Panc1 (cell line): ENCODE data around the gene PANK1. TPM values are rescaled to one million over a fixed set of nuclear protein-coding genes. Genes with fewer than 3 reads are reported as not detected.

Experiments used
- ATAC-seq: fragments of 200-7000 bp; cut with Tn5 transposase; 2 replicates; pipeline ENCODE4 v1.9.1; 2020; ENCODE audit warnings: mild to moderate bottlenecking, moderate library complexity
- BruUV-seq: library from RNA; stranded (reverse); fragments of 400-500 nt; replicated peaks from 2 replicates; lab custom pipeline; 2021; lab: Mats Ljungman, UMichigan
- CTCF ChIA-PET: fragments of 300-600 bp; sonication (Branson Sonifier 250); formaldehyde crosslinking; loops from one replicate; lab custom pipeline; 2022; ENCODE audit warnings: antibody characterized with exemption; lab: Charles Lee
- POLR2A ChIA-PET: fragments of 300-600 bp; sonication (Branson Sonifier 250); formaldehyde crosslinking; loops from one replicate; lab custom pipeline; 2022; ENCODE audit warnings: antibody characterized with exemption; lab: Charles Lee
- DNase-seq: peaks from one replicate; pipeline ENCODE4 v3.0.0-alpha.2; 2010; ENCODE audit warnings: low read depth, low spot score
- H3K27ac ChIP-seq: 2 replicates; pipeline ENCODE4 v1.5.1; 2011; ENCODE audit warnings: mild to moderate bottlenecking, low read length, inconsistent platforms
- H3K27me3 ChIP-seq: fragments of 200-500 bp; sonication (Bioruptor generic); 2 replicates; pipeline ENCODE4 v1.6.0; 2014; ENCODE audit warnings: low read length, inconsistent platforms; ENCODE audit not compliant: control insufficient read depth, insufficient read depth
- H3K36me3 ChIP-seq: fragments of 200-500 bp; sonication (Bioruptor generic); 2 replicates; pipeline ENCODE4 v1.5.1; 2014; ENCODE audit warnings: inconsistent platforms, mild to moderate bottlenecking, low read length, moderate library complexity; ENCODE audit not compliant: control insufficient read depth, insufficient read depth
- H3K4me1 ChIP-seq: 2 replicates; pipeline ENCODE4 v1.5.1; 2011; ENCODE audit warnings: inconsistent platforms, mild to moderate bottlenecking, low read length, moderate library complexity; ENCODE audit not compliant: control insufficient read depth, insufficient read depth
- H3K4me3 ChIP-seq, 2 experiments: 2 replicates each; pipeline ENCODE4 v1.5.1; 2011 to 2012; ENCODE audit warnings: low read depth in 2 of 2, low read length in 2 of 2, mild to moderate bottlenecking in 2 of 2, inconsistent platforms in 1 of 2, moderate library complexity in 1 of 2
- H3K9me3 ChIP-seq: fragments of 200-500 bp; sonication (Bioruptor generic); 2 replicates; pipeline ENCODE4 v1.5.1; 2014; ENCODE audit warnings: low read depth, mild to moderate bottlenecking, inconsistent platforms, low read length, moderate library complexity; ENCODE audit not compliant: control insufficient read depth, insufficient read depth
- POLR2AphosphoS5 ChIP-seq: IDR thresholded peaks from 2 replicates; pipeline ENCODE4 v1.6.1; 2012; ENCODE audit warnings: mild to moderate bottlenecking, low read depth, low read length, moderate library complexity
- REST ChIP-seq, 2 experiments: IDR thresholded peaks; 2 replicates each; pipeline ENCODE4 v1.6.1; 2011 to 2012; ENCODE audit warnings: low read depth in 2 of 2, control low read depth in 1 of 2, low read length in 1 of 2, mild to moderate bottlenecking in 1 of 2, moderate library complexity in 1 of 2; ENCODE audit not compliant: insufficient read depth in 1 of 2
- SIN3A ChIP-seq: IDR thresholded peaks from 2 replicates; pipeline ENCODE4 v1.6.1; 2012; ENCODE audit warnings: low read depth, mild to moderate bottlenecking, low read length, moderate library complexity, borderline replicate concordance; ENCODE audit not compliant: insufficient read depth
- TCF7L2 ChIP-seq: IDR thresholded peaks from 2 replicates; pipeline ENCODE4 v1.6.1; 2011; ENCODE audit warnings: mild to moderate bottlenecking, low read depth, low read length, inconsistent platforms
- in situ Hi-C: cut with HindIII; loops from 2 replicates; pipeline ENCODE4 v1.10.0; 2016; ENCODE audit warnings: low sequenced_read_pairs, low pct_unique_long_range_greater_than_20kb
- intact Hi-C: fragments of 100-400 bp; cut with micrococcal nuclease; formaldehyde crosslinking; loops from one replicate; pipeline ENCODE4 v1.10.0; 2022; ENCODE audit not compliant: unreplicated experiment
- total RNA-seq: library from RNA; stranded (reverse); gene quantifications from one replicate; pipeline ENCODE4 v1.2.1, GENCODE V29; 2021; ENCODE audit not compliant: unreplicated experiment
- TF ChIP-seq, protein P1 (sequence below): fragments of 450-650 bp; IDR thresholded peaks from 2 replicates; pipeline ENCODE4 v1.5.1; 2017; ENCODE audit warnings: mild to moderate bottlenecking

The PANK1 gene
- total RNA-seq, 1 experiment from 2014 or later, result 11.0 TPM

DNA sequence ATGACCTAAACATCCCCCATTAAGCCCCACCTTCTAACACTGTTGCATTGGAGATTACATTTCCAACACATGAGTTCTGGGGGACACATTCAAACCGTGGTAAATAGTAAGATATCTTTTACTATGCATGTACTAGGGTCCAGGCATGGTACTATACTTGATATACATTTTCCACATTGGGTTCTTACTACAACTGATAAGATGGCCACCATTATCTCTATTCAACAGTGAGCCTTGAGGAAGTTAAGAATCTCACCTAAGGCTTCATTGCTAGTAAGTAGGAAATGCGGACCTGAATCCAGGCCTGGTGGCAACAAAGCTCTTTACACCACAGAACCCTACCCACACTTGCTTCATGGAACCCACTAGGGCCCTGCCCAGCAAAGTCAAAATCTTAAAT lies 5.7 kb downstream of the PANK1 start:
- ChIA-PET CTCF (no interaction called here), POLR2A (no interaction called here)
- DNase-seq (no peak), ATAC-seq (no peak)
- intact Hi-C loops, result no loop called here
- no peaks in the 10 kb centered on the region for H3K27me3 ChIP-seq
- H3K4me1 ChIP-seq, result peaks cover 17% of the 10 kb centered on the region
- no peak overlapping the region for H3K27ac ChIP-seq
- H3K36me3 ChIP-seq, result no peaks in the 10 kb centered on the region
- BruUV-seq, result no TSS peak
- H3K9me3 ChIP-seq, result no peaks in the 10 kb centered on the region
- H3K4me3 ChIP-seq, result no peak overlapping the region
- TF ChIP-seq SIN3A, result no peak
- TF ChIP-seq REST (IDR thresholded peaks at IDR 0.05; ENCODE audit: insufficient read depth in 1 of 2, low read depth in 2 of 2, low read length in 1 of 2), result no peak
- no peak for TF ChIP-seq POLR2AphosphoS5
- TF ChIP-seq, protein P1, sequence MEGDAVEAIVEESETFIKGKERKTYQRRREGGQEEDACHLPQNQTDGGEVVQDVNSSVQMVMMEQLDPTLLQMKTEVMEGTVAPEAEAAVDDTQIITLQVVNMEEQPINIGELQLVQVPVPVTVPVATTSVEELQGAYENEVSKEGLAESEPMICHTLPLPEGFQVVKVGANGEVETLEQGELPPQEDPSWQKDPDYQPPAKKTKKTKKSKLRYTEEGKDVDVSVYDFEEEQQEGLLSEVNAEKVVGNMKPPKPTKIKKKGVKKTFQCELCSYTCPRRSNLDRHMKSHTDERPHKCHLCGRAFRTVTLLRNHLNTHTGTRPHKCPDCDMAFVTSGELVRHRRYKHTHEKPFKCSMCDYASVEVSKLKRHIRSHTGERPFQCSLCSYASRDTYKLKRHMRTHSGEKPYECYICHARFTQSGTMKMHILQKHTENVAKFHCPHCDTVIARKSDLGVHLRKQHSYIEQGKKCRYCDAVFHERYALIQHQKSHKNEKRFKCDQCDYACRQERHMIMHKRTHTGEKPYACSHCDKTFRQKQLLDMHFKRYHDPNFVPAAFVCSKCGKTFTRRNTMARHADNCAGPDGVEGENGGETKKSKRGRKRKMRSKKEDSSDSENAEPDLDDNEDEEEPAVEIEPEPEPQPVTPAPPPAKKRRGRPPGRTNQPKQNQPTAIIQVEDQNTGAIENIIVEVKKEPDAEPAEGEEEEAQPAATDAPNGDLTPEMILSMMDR, result no peak
- no peak for TF ChIP-seq TCF7L2
- in situ Hi-C loops, result no loop called here

- no peak for ATAC-seq
- Histone ChIP-seq H3K27me3 (no peaks in the 10 kb centered on the region), H3K4me1 (peaks cover 5% of the 10 kb centered on the region), H3K9me3 (no peaks in the 10 kb centered on the region), H3K27ac (no peak overlapping the region), H3K4me3 (no peak overlapping the region), H3K36me3 (no peaks in the 10 kb centered on the region)
- DNase-seq, result no peak
- CTCF ChIA-PET, result no interaction called here
- in situ Hi-C loops, result no loop called here
- BruUV-seq, result no TSS peak
- intact Hi-C loops, result no loop called here
- POLR2A ChIA-PET, result no interaction called here
- TF ChIP-seq SIN3A (no peak), TCF7L2 (no peak), REST (IDR thresholded peaks at IDR 0.05; ENCODE audit: insufficient read depth in 1 of 2, low read depth in 2 of 2, low read length in 1 of 2) (no peak), POLR2AphosphoS5 (no peak)
- TF ChIP-seq, protein P1, result no peak
Measured at GRCh38 chr10:89637113-89637512, 7.9 kb downstream of the PANK1 start.
